Endothelial cell of umbilical vein (primary cell): ENCODE data around the gene CAPN2. TPM values are rescaled to one million over a fixed set of nuclear protein-coding genes. Genes with fewer than 3 reads are reported as not detected.
A peak's percentile ranks its signal among the peaks of the same experiment; 100 is the strongest.

Experiments
- BruUV-seq: library from RNA; stranded (reverse); fragments of 400-500 nt; replicated peaks from 2 replicates; lab custom pipeline; 2021; lab: Mats Ljungman, UMichigan
- CTCF ChIA-PET: fragments of 300-600, 350-600 bp; sonication (Branson Sonifier 250); formaldehyde crosslinking; loops from one replicate; lab custom pipeline; 2021; ENCODE audit warnings: antibody characterized with exemption, inconsistent platforms; lab: Charles Lee
- POLR2A ChIA-PET: fragments of 300-600, 350-600 bp; sonication (Branson Sonifier 250); formaldehyde crosslinking; loops from one replicate; lab custom pipeline; 2021; ENCODE audit warnings: antibody characterized with exemption, inconsistent platforms; lab: Charles Lee
- DNase-seq: peaks from one replicate; pipeline ENCODE4 v3.0.0-alpha.2; 2011; ENCODE audit warnings: low read depth, low spot score
- FAIRE-seq: peaks from 2 replicates; lab custom pipeline; 2011; peaks lifted over from hg19 to GRCh38; lab: Jason Lieb, UNC
- H2AFZ ChIP-seq: 2 replicates; pipeline ENCODE4 v1.6.0; 2012; ENCODE audit warnings: low read depth, low read length, control low read depth, inconsistent platforms
- H3K27ac ChIP-seq: 2 replicates; pipeline ENCODE4 v1.5.1; 2011; ENCODE audit warnings: low read depth, mild to moderate bottlenecking, control low read depth, low read length, moderate library complexity; ENCODE audit not compliant: insufficient read depth
- H3K27me3 ChIP-seq, 2 experiments: 2 replicates each; pipeline versions ENCODE4 v1.6.0 to v1.6.1; 2011; ENCODE audit warnings: low read length in 2 of 2, mixed read lengths in 1 of 2; ENCODE audit not compliant: control insufficient read depth in 2 of 2, insufficient read depth in 2 of 2
- H3K36me3 ChIP-seq, 2 experiments: 2 replicates in 1 of 2; 3 replicates in 1 of 2; pipeline ENCODE4 v1.5.1; 2011; ENCODE audit warnings: low read length in 2 of 2, mild to moderate bottlenecking in 1 of 2, moderate library complexity in 1 of 2; ENCODE audit not compliant: control insufficient read depth in 2 of 2, insufficient read depth in 2 of 2; ENCODE audit errors: extremely low read depth in 1 of 2
- H3K4me1 ChIP-seq: 3 replicates; pipeline ENCODE4 v1.5.1; 2011; ENCODE audit warnings: mild to moderate bottlenecking, low read length; ENCODE audit not compliant: control insufficient read depth, insufficient read depth; ENCODE audit errors: extremely low read depth
- H3K4me2 ChIP-seq: 2 replicates; pipeline ENCODE4 v1.6.1; 2011; ENCODE audit warnings: low read length, control low read depth, mixed read lengths; ENCODE audit not compliant: insufficient read depth
- H3K4me3 ChIP-seq, 3 experiments: fragments of 200-600 bp in 1 of 3; sonication (generic), shearing (Covaris generic) in 1 of 3; replicated peaks in 1 of 3; 2 replicates each; pipeline ENCODE4 v1.5.1; 2011 to 2016; ENCODE audit warnings: control low read depth in 3 of 3, low read length in 3 of 3, mild to moderate bottlenecking in 2 of 3, inconsistent platforms in 1 of 3, low read depth in 1 of 3, moderate library complexity in 1 of 3; ENCODE audit not compliant: insufficient read depth in 1 of 3
- H3K79me2 ChIP-seq: 2 replicates; pipeline ENCODE4 v1.6.0; 2012; ENCODE audit warnings: low read length, inconsistent platforms; ENCODE audit not compliant: control insufficient read depth, insufficient read depth
- H3K9ac ChIP-seq: replicated peaks from 2 replicates; pipeline ENCODE3; 2011; ENCODE audit warnings: low read length, control low read depth; ENCODE audit not compliant: insufficient read depth; ENCODE audit errors: extremely low read depth
- H3K9me1 ChIP-seq: replicated peaks from 3 replicates; pipeline ENCODE4 v1.6.0; 2011; ENCODE audit warnings: mild to moderate bottlenecking, low read length; ENCODE audit not compliant: control insufficient read depth, insufficient read depth; ENCODE audit errors: extremely low read depth
- H3K9me3 ChIP-seq: replicated peaks from 2 replicates; pipeline ENCODE4 v1.5.1; 2012; ENCODE audit warnings: low read length, inconsistent platforms; ENCODE audit not compliant: control insufficient read depth, insufficient read depth
- H4K20me1 ChIP-seq: replicated peaks from 2 replicates; pipeline ENCODE3; 2011; ENCODE audit warnings: mild to moderate bottlenecking, low read length; ENCODE audit not compliant: control insufficient read depth, insufficient read depth; ENCODE audit errors: extremely low read depth
- EZH2 ChIP-seq: IDR thresholded peaks from 2 replicates; pipeline ENCODE4 v1.6.1; 2012; ENCODE audit warnings: borderline replicate concordance, low read depth, mild to moderate bottlenecking, moderate library complexity, low read length, inconsistent platforms; ENCODE audit not compliant: severe bottlenecking
- FOS ChIP-seq: IDR thresholded peaks from 2 replicates; pipeline ENCODE4 v1.6.1; 2011; ENCODE audit warnings: mild to moderate bottlenecking, low read length, moderate library complexity, borderline replicate concordance; ENCODE audit not compliant: insufficient read depth
- GATA2 ChIP-seq: IDR thresholded peaks from 2 replicates; pipeline ENCODE4 v1.7.0; 2011; ENCODE audit warnings: low read depth, mild to moderate bottlenecking, moderate library complexity, mixed read lengths, low read length; ENCODE audit not compliant: insufficient read length, insufficient read depth
- MYC ChIP-seq: IDR thresholded peaks from one replicate; pipeline ENCODE4 v1.6.1; 2011; ENCODE audit warnings: mild to moderate bottlenecking, low read depth, low read length
- POLR2A ChIP-seq: IDR thresholded peaks from 2 replicates; pipeline ENCODE4 v1.6.1; 2012; ENCODE audit warnings: low read depth, mild to moderate bottlenecking, control low read depth, low read length
- POLR2AphosphoS5 ChIP-seq: IDR thresholded peaks from 2 replicates; pipeline ENCODE4 v1.6.1; 2012; ENCODE audit warnings: low read depth, mild to moderate bottlenecking, control low read depth, low read length, moderate library complexity; ENCODE audit not compliant: insufficient read depth
- dilution Hi-C: fragments of 300-500 bp; cut with MboI; formaldehyde crosslinking; loops from one replicate; pipeline ENCODE4 v1.15.0; 2019; ENCODE audit warnings: low sequenced_read_pairs; ENCODE audit not compliant: extremely low pct_ligation_motif_present
- intact Hi-C: fragments of 100-400 bp; cut with micrococcal nuclease; formaldehyde crosslinking; loops from one replicate; pipeline ENCODE4 v1.10.0; 2022
- polyA plus RNA-seq, 4 experiments: library from polyadenylated mRNA; depleted of rRNA in 3 of 4; stranded (reverse) in 3 of 4; unstranded in 1 of 4; fragments of >200 nt; gene quantifications; 2 replicates each; pipeline versions ENCODE4 v1.2.1 to v1.2.3, GENCODE V29; 2011 to 2012; ENCODE audit warnings: missing spikeins in 1 of 4
- total RNA-seq: library from RNA; stranded (reverse); gene quantifications from 2 replicates; pipeline ENCODE4 v1.2.3, GENCODE V29; 2021
- TF ChIP-seq, protein P1 (sequence below): IDR thresholded peaks from 2 replicates; pipeline ENCODE4 v1.6.1; 2011; ENCODE audit not compliant: insufficient read depth, insufficient read length

The CAPN2 gene
- total and polyA plus RNA-seq, 2 donors (not counting 3 experiments of a cell fraction or from before 2014, with no cell fraction given): 110 to 420 TPM

DNA sequence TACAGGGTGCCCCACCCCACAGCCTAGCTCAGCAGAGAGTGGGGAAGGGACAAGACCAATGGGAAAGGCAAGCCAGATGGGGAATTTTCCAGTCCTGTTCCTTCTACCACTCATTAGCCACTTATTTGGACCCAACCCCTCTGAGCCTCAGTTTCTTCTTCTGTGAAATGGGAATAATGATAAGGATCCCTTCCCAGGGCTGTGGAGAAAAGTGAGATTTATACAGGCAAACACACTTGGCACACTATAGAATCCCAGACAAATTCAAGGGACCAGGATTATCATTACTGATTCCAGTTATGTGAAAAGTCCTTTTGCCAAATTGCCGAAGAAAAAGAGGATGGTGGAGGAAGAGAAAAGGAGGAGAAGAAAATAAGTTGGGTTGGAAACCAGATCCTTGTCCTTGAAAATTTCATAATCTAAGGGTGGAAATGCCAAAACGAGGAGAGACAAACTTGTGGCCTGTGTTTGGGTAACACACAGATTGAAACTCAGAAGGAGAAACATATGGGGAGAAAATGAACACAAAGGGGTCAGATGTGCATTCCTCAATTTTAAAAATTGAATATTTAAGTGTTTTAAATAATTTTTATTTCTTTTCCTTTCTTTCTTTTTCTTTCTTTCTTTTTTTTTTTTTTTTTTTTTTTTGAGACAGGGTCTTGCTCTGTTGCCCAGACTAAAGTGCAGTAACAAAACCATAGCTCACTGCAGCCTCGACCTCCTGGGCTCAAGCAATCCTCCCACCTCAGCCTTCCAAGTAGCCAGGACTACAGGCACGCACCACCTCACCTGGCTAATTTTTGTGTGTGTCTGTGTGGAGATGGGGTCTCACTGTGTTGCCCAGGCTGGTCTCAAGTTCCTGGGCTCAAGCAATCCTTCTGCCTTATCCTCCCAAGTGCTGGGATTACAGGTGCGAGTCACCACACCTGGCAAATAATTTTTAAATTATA, 9.6 kb downstream of the CAPN2 start:
- dilution Hi-C loops (no loop called here), intact Hi-C loops (no loop called here)
- H3K79me2 ChIP-seq: peaks cover 89% of the 10 kb centered on the region
- DNase-seq (no peak), FAIRE-seq (no peak)
- H3K4me2 ChIP-seq: no peak overlapping the region
- H3K4me3 ChIP-seq: no peak overlapping the region
- peaks cover 22 to 30% of the 10 kb centered on the region in 2 experiments for H3K36me3 ChIP-seq
- ChIA-PET CTCF (interaction anchor here (0.7 to 1.9 kb wide), 6 partner anchors 10 to 27 kb away, joined by 3 to 15 read pairs (median 4); partner anchors contain the start of gene CAPN2), POLR2A (interaction anchor here (0.9 kb wide), 1 partner anchor 14 kb away, joined by 3 read pairs; no protein-coding TSS in a partner anchor)
- TF ChIP-seq GATA2: no peak
- TF ChIP-seq FOS: no peak
- peak; percentile 1 for TF ChIP-seq POLR2A
- TF ChIP-seq MYC: no peak
- no peak overlapping the region for H3K27ac ChIP-seq
- H3K9me3 ChIP-seq: no peaks in the 10 kb centered on the region
- no peak overlapping the region for H3K9ac ChIP-seq
- peaks cover 41% of the 10 kb centered on the region for H3K4me1 ChIP-seq
- no peaks in the 10 kb centered on the region for H3K27me3 ChIP-seq
- H3K9me1 ChIP-seq: no peaks in the 10 kb centered on the region
- H2AFZ ChIP-seq: no peak overlapping the region
- BruUV-seq: no TSS peak
- no peaks in the 10 kb centered on the region for H4K20me1 ChIP-seq

DNA sequence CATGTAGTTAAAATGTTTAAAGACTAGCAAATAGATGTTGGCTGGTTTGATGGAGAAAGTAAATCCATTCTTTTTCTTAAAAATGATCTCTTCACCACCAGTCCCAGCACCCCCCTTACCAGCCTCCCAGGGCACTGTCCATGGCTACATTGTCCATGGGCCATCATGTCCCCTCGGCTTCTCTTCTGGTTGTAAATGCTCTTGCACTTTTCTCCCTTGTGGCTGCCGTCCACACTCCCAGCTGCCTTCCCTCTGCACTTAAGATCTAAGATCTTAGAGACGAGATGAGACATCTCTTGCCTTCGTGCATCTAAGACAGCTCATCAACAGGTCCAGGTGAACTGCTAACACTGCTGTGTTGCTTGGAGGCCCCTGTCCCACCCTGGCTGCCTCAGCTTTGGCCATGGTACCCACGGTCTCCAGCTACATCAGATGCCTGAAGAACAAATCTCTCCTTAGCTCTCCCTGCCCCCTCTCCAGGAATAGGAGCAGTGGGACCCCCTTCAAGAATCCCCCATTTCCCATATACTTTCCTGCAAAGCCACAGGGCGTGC, 11.1 kb downstream of the CAPN2 start:
- intact Hi-C loops: no loop called here
- TF ChIP-seq POLR2A: no peak
- no peak for TF ChIP-seq MYC
- TF ChIP-seq, protein P1, sequence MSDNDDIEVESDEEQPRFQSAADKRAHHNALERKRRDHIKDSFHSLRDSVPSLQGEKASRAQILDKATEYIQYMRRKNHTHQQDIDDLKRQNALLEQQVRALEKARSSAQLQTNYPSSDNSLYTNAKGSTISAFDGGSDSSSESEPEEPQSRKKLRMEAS: no peak
- no peak for TF ChIP-seq EZH2
- TF ChIP-seq POLR2AphosphoS5: peak; percentile 27
- no peaks in the 10 kb centered on the region for H3K9me1 ChIP-seq
- no peak overlapping the region for H3K9ac ChIP-seq
- dilution Hi-C loops: no loop called here
- H4K20me1 ChIP-seq: no peaks in the 10 kb centered on the region
- no peak overlapping the region for H2AFZ ChIP-seq
- H3K4me1 ChIP-seq: peaks cover 36% of the 10 kb centered on the region
- H3K79me2 ChIP-seq: peaks cover 89% of the 10 kb centered on the region
- H3K27ac ChIP-seq: no peak overlapping the region
- peaks cover 21 to 30% of the 10 kb centered on the region in 2 experiments for H3K36me3 ChIP-seq
- H3K4me3 ChIP-seq: no peak overlapping the region
- no peak for DNase-seq
- FAIRE-seq: no peak
- H3K27me3 ChIP-seq: no peaks in the 10 kb centered on the region
- no peak overlapping the region for H3K4me2 ChIP-seq
- H3K9me3 ChIP-seq: no peaks in the 10 kb centered on the region
- ChIA-PET POLR2A (no interaction called here), CTCF (interaction anchor here (0.8 kb wide), 2 partner anchors 9 to 26 kb away, joined by 3 read pairs; no protein-coding TSS in a partner anchor)
- BruUV-seq: no TSS peak
